Effector CD4-positive, alpha-beta T cell (primary cell): ENCODE data around the gene CEACAM5.
A peak's percentile ranks its signal among the peaks of the same experiment; 100 is the strongest.
"Not testable (repeated sequence)": the region's sequence is repeated elsewhere in the genome, so short reads cannot be mapped to it uniquely, and the experiment has no call there.

ENCODE experiments used
- DNase-seq: peaks from one replicate; pipeline ENCODE4 v3.0.0-alpha.2; 2020

CEACAM5 gene

GRCh38 chr19:41744850-41745249 lies 36.4 kb downstream of the CEACAM5 start:
- DNase-seq = no peak

GRCh38 chr19:41745756-41746155 lies 37.3 kb downstream of the CEACAM5 start:
- DNase-seq = no peak

DNA sequence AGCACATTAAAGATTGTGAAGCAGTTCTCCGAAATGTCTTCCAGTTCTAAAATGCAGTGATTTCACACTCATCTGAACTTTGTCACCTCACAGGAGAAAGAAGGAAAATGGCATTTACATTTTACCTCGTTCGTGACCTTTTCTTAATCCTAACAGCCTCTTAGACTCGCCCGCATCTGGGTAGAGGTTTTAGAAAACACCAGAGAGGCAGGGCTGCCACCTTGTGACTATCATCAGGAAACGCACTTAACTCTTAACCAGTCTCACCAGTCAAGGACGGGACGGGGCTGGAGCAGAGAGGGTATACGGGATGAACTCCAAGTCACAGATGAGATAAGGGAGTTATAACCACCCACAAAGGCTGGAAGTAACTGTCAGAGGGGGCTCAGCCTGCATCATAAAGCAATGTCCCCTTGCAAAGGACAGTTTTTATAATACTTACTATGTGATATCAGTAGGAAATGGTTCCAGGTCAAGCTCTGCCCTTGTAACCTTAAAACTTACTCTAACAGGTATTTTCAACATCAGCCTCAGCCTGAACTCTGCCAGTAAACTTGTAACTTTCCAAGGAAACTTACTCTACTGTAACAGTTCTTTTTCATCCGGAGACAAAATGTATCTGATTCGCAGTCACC lies 38.3 kb downstream of the CEACAM5 start:
- peak; percentile 14 for DNase-seq

- DNase-seq = no peak
These were observed 39.6 kb downstream of the CEACAM5 start for GRCh38 chr19:41748012-41748411.

DNA sequence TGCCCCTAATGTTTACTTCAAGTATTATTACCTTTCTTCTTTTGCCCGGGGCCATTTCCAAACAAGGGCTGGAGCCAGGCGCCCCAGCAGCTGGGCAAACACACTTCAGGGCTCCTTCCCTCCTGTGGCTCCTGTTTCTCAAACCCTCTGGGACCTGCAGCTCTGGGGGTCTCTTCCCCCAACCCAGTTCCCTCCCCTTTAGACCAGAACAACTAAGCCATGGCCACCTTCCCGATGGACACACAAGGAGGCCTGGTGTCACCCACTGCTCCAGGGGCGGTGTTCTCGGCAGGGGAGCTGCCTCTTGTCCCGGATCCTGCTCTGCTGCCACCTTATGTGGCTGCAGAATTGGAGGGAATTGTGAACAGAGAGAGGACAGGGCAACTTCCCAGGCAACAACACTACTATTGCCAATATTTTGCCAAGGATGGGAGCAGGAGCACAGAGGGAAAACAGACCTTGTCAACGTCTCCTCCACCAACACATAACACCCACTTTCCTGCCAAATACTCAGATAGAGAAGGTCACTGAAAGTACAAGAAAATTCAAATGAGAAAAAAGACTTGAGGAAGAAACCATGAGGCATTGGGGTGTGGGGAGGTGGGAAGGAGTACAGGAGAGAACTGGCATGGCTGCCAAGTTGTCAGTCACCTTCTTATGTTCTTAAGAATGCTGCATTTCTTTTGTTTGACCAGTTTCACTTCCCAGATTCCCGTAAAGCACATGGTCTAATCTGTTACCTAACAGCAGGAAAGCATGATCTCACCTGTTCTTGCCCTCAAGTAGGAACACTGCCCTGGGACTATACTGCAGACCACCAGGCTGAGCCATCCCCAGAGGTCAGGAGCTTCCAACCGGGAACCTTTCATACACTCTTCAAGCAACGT lies 42.1 kb downstream of the CEACAM5 start:
- DNase-seq = not testable (repeated sequence)

DNA sequence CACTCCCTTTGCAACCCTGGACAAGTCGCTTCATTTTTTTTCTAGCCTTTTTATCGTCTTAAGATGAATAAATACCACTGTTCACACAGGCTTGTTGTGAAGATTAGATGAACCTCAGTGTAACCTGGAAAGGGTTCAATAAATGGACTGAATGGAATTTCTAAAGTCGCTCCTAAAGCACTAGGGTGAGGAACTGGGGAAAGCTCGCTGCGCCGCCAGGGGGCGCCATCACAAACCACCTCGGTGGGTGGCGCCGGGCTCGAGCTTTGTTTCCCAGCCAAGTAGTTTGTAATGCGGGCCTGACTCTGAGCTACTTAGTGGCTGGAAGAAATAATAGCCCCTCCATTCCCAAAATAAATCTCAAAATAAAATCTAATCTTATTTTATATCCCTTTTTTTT lies 44.7 kb downstream of the CEACAM5 start:
- DNase-seq = peak; percentile 71

DNA sequence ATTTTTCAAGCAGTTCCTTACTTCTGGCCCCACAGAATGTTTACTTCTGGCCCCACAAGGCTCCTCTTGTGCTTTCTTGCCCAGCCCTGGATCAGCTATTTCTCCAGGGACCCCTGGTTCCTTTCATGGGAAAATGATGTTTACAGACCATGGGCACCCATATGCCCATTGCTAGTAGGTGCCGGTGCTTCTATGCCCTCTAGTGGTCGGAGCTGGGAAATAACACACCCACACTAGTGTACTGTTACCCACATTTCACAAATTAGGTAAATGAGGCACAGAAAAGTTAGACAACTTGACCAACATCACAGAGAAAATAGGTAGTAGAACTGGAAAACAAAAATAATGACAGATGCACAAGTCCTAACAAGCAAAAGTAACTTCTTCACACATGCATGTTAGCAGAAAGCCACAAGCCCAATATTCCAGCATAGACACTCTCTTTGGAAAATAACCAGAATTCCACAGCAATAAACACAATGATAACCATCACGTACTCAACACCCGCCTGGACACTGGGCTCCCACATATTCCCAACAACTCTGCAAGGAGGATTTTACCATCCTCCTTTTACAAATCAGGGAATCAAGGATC lies 45.6 kb downstream of the CEACAM5 start:
- DNase-seq = peak; percentile 62

GRCh38 chr19:41755328-41755913 lies 47.0 kb downstream of the CEACAM5 start, which contains the start of gene CEACAM6:
CEACAM6 (plus strand) TSS chr19:41755530; CDS start chr19:41755639, 109 bp downstream.
- DNase-seq = no peak

- DNase-seq = no peak
These were observed 50.4 kb downstream of the CEACAM5 start for GRCh38 chr19:41758846-41759245.

DNA sequence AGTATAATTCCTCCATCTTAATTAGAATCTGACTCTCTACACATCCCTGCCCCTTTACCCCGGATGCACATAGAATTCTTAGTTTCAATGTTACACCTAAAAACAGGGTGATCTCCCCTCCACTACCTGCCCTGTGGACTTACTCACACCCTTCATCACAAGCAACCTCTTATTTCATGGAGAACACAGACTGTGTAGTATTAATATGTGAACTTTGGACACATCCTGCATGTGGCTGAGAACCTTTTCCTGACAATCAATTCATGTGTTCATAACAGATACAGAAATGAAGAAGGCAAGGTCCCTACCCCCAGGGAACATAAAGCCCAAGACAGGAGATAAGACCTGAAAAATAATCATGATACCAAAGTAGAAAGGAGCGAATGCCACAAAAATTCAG lies 58.7 kb downstream of the CEACAM5 start:
- no peak for DNase-seq

GRCh38 chr19:41768105-41768504 lies 59.7 kb downstream of the CEACAM5 start:
- DNase-seq = not testable (repeated sequence)

- no peak for DNase-seq
These were observed 61.2 kb downstream of the CEACAM5 start for GRCh38 chr19:41769608-41770007.

- no peak for DNase-seq
These were observed 63.0 kb downstream of the CEACAM5 start for GRCh38 chr19:41771410-41771809.

DNA sequence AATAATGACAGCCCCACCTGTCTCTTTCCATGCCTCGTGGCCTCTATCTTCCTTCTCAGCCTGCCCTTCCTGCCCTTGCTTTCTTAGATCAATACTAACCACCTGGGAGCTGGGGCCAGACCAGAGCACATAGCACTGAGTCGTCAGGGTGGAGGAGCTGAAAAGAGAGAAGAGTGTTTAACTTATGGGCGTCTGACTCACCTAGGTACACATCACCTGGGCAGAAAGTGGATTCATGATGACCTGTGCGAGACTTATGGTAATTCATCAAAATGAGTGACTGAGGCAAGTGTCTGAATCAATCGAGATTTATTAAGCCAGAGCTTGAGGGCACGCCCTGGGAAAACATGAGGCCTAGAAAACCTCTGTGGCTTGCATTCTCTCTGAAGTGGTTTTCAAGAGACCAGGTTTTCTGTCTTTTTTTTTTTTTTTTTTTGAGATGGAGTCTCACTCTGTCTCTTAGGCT lies 66.1 kb downstream of the CEACAM5 start:
- DNase-seq = peak; percentile 35

- no peak for DNase-seq
These were observed 68.3 kb downstream of the CEACAM5 start for GRCh38 chr19:41776700-41777099.
